Measurements from ENCODE around the gene ARHGAP4. TPM values are rescaled to one million over a fixed set of nuclear protein-coding genes. Genes with fewer than 3 reads are reported as not detected.
A peak's percentile ranks its signal among the peaks of the same experiment; 100 is the strongest.

Gene ARHGAP4
- 43.0 TPM for total RNA-seq
- long read RNA-seq, transcript ARHGAP4-201 (22 exons, 3,235 nt): major isoform, 34 of 87 reads
- long read RNA-seq, partial matches to known transcripts: 30 of 87 reads
- long read RNA-seq, other reads (novel, unspliced or antisense): 22 of 87 reads

- DNase-seq (ENCODE audit: low spot score): no peak
Measured at GRCh38 chrX:153925739-153926551, at the start of gene ARHGAP4. Gene ARHGAP4, minus strand, starts transcription at chrX:153926264. Its CDS starts 62 bp downstream, at chrX:153926202.

DNA sequence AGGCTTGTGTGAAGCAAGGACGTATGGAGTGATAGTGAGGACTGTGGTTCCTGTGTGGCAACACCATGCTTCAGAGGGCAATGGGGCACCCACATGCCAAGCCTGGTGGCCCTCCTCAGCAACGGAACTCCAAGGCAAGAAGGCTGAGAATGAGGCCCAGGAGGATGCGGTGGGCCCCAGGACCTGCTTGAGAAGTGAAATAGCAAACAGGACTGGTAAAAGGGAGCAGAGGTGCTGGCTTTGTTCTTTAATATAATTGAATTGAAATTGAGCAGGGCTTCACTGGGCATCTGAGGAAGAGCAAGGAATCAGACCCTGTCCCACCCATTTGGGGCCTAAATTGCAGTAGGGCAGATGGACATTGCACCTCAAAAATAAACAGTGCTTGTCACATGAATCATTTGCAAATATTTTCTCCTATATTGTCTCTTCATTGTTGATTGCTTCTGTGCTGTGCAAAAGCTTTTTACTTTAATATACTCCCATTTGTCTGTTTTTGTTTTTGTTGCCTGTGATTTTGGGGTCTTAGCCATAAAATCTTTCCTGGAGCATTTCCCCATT is 48.7 kb upstream of the ARHGAP4 start:
- DNase-seq (ENCODE audit: low spot score): no peak

- DNase-seq (ENCODE audit: low spot score): peak; percentile 87
Measured at GRCh38 chrX:153974003-153974725, 48.1 kb upstream of the ARHGAP4 start.

GRCh38 chrX:153973127-153974002 is 47.3 kb upstream of the ARHGAP4 start:
- DNase-seq (ENCODE audit: low spot score): no peak

- DNase-seq (ENCODE audit: low spot score): peak; percentile 96
Measured at GRCh38 chrX:153972368-153973126, 46.5 kb upstream of the ARHGAP4 start, which contains the start of gene TMEM187. Gene TMEM187, plus strand, starts transcription at chrX:153972754. Its CDS starts 9,309 bp downstream, at chrX:153982063.

DNA sequence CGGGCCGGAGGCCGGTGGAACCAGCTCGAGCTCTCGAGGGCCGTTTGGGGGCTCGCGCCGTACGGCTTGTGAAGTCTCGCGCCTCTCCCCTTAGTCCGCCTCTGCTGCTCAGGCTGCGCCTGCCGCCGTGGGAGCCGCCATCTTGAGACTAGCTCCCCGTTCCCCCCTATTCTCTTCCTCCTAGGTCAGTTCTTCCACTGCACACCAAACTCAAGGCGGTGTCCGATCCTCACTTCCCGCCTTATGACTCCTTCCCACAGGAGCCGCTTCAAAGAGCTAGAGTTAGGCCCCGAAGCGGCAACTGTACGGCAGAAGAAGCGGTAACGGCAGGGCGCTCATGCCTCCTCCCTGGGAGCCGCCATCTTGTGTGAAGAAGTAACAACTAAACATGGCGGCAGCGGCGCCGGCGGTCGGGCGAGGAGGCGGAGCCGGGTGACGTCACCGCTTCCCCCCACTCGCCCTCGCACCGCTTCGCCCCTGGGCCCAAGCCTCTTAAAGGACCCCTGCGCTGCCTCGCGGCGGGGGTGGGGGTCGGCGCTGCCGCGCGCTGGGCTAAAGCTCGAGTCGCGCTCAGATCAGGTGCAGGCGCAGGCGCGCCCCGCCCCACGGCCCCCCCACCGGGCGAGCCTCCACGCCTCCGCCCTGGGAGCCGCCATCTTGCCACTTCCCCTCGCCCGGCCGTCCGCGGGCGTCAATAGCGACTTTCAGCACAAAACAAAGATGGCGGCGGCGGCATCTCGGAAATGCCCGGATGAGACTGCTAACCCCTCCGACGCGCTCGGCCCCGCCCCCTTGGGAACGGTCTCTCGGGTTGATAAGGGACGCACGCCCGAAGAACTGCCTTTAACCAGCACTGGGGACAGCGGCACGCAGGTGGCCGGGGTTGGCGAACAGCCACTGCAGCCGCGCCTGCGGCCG is 45.6 kb upstream of the ARHGAP4 start, which contains the start of gene HCFC1:
HCFC1 (minus strand) TSS at position 369 of the 918 bp plus-strand sequence. CDS start 978 bp downstream, outside the sequence.
- DNase-seq (ENCODE audit: low spot score): peak; percentile 96

DNA sequence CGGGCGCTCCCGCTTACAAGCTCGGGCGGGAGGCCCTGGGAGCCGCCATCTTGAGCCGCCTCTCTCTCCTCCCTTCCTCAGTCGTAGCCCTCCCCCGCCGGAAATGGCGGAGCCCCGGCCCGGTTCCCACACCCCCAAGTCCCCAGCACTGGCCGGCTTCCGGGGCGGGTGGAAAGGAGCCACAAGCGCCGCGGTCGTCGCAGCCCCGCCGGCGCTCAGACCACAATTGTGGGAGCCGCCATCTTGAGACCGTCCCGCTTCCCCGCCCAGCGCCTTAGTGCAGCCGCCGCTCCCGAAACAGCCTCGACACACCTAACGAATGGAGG is 45.0 kb upstream of the ARHGAP4 start:
- peak; percentile 97 for DNase-seq (ENCODE audit: low spot score)

DNA sequence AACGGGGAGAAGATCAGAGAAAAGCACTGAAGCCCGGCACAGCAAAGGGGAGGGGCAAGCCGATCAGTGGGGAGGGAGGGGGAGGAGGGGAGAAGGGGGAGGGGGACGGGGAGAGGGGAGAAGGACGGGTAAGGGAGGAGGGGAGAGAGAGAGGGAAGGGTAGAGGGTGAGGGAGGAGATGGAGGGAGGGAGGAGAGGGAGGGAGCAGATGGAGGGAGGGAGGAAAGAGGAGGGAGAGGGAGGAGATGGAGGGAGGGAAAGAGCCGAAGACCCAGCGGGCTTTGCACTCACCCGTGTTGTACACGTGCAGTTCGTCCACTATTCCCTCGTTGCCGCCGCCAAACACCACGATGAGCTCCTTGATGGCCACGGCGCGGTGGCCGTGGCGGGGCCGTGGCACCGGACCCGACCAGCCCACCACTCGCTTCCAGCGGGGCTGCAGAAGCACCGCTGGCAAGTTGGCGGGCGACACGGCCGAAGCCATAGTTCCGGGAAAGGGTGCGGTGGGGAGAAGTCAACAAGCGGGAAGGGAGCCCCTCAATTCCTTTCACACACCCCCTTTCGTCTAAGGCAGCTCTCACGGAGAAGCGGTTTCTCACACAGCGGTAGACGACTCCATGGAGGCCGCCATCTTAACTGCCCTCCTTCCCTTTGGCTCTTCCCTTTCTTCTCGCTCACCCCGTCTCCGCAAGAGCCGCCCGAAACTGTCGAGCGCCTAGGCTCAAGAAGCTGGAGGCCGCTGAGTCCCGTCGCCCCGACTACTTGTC is 44.5 kb upstream of the ARHGAP4 start:
- DNase-seq (ENCODE audit: low spot score): no peak

DNA sequence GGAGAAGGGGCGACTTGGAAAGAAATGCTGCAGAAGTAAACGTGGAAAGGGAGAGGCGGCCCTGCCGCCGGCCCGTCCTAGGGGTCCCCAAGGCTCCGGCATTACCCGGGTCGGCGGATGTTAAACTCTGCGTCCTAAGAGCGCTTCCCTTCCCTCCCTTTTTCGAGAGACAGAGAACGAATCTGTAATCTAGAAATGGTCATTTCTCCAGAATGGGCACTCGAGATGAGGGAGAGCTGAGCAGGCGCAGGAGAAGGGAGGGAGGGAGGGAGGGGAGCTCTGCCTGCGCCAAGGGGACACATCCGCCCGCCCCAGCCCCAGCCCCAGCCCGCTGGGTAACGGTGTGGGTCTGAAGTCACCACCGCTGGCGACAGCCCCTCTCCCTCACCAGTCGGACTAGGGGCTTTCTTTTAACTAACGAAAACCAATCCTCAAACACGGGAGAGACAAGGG is 43.9 kb upstream of the ARHGAP4 start:
- DNase-seq (ENCODE audit: low spot score): no peak

- no peak for DNase-seq (ENCODE audit: low spot score)
Measured at GRCh38 chrX:153969125-153969903, 43.2 kb upstream of the ARHGAP4 start.

- no peak for DNase-seq (ENCODE audit: low spot score)
Measured at GRCh38 chrX:153968754-153969124, 42.7 kb upstream of the ARHGAP4 start.

GRCh38 chrX:153968255-153968654 is 42.2 kb upstream of the ARHGAP4 start:
- no peak for DNase-seq (ENCODE audit: low spot score)

DNA sequence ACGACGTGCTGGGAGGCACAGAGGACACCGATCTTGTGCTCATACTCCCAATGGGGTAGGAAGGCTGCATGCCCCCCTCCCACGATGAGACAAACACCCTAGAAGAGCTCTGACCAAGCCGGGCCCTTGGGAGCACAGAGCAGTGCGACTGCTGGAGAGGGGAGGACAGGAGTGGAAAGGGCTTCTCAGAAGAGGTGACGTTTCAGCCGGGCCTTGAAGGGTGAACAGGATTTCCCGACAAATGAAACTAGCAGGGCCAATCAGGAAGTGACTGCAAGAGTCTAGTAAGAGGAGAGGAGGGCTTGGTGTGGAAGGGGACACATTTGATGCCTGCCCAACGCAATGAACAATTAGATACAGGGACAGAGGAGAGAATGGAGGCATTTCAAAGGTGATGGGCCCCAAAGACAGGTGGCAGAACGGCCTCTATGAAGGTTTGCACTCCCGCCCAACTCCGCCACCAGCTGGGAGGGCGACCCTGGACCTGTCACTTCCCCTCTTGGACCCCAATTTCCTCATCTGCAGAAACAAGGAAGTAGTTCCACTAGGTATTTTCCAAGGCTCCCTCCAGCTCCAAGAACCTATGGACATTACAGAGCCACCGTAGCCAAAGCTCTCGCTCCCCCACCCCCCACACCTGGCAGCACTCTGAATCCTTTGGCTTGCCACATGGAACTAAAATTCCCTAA is 41.6 kb upstream of the ARHGAP4 start:
- no peak for DNase-seq (ENCODE audit: low spot score)

DNA sequence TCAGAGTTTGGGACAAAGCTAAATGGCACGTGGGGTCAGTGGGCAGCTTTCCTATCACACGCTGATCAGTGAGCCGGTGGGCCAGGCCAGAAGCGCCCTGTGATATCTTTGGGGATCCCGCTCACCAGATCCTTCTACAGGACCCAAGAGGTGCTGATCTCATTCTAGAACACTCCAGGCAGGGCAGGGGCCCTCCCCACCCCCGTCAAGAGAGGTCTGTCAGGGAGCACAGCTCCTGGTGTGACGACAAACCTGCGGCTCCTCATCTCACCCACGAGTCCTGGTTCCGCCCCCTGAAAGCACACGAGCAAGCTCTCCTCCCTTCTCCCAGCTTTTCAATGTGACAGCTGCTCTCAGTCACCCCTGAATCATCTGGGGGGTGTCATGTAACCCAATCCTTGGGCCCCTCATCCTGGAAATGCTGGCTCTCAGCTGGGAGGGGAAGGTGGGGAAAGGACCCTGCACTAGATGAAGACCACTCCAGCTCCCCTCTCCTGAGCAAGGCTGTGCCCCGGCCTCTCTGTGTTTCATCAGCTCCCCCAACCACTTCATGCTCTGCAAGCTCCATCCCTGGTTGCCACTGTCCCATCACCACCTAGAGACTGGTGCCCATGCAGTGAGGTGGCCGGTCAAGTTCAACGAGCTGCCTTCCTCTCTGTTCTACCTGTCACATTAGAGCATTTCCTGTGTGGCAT is 40.9 kb upstream of the ARHGAP4 start:
- DNase-seq (ENCODE audit: low spot score): no peak

DNA sequence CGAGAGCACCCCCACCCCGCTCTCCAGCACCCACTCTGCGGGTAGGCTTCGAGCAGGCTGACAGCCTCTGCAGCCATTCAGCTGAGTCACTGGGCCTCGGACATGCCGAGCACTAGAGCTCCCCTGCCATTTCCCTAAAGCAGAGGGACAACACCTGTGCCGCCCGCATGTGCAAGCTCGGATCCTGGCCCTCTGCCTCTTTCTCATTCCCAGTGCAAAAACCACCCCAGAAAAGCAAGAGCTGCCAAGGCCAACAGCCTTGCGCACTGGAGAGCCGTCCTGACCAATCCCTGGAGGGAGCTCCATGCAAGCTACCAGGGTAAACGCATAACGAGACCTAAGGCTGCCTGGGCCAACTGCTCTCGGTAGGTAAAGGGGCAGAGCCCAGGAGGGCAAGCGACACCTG is 40.2 kb upstream of the ARHGAP4 start:
- no peak for DNase-seq (ENCODE audit: low spot score)

DNA sequence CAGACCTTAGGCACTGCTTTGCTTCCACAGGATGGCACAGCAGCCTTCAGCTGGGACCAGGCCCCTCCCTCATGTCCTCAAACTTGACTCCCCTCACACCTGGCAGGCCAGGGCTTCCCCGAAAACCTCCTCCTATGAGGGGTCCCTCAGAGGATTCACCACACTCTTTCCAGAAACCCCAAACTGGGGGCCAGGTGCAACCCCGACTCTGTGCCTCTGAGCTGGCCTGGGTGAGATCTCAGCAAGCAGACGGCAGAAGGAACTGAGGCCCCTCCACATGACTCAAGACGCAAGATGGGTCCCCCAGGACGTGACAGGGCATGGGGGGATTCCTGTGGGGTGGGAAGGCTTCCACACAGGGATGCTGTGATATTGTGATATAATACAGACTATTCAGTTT is 39.3 kb upstream of the ARHGAP4 start:
- no peak for DNase-seq (ENCODE audit: low spot score)

All from mesenteric fat pad (tissue), 1 donor.